Measurements from ENCODE around the gene OLA1.
A peak's percentile ranks its signal among the peaks of the same experiment; 100 is the strongest.

The OLA1 gene

GRCh38 chr2:174176898-174177297 lies 71.4 kb downstream of the OLA1 start:
- no peak for DNase-seq

DNA sequence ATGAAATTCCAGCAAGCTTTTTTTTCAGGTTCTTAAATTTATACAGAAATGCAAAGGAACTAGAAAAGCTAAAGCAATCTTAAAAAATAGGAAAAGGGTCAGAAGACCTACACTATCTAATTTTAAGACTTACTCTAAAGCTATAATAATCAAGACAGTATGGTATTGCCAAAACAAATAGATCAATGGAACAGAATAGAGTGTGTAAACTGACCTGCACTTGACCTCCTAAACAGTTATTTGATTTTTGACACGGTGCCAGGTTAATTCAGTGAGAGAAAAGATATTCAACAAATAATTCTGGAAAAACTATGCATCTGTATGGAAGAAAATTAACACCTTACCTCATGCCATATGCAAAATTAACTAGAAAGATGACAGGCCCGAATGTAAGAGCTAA lies 73.6 kb downstream of the OLA1 start:
- DNase-seq, result no peak

GRCh38 chr2:174172802-174173355 lies 75.5 kb downstream of the OLA1 start:
- no peak for DNase-seq

GRCh38 chr2:174171686-174172445 lies 76.5 kb downstream of the OLA1 start:
- DNase-seq, result no peak

DNA sequence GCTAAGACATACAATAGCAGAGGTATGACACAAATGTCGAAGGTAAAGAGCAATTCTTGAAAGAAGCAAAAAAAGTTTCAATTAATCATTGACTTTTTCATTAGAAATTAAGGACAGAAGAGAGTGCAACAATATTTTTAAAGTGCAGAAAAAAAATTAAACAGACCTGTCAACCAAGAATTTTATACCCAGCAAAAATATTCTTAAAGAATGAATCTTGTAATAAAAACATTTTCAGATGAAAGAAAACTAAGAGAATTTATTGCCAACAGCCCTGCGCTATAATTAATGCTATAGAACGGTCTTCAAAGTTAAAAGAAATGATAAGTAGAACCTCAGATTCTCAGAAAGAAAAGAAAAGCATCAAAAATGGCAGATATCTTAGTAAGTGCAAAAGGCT lies 79.0 kb downstream of the OLA1 start:
- DNase-seq, result no peak

GRCh38 chr2:174166261-174166660 lies 82.1 kb downstream of the OLA1 start:
- DNase-seq, result no peak

- DNase-seq, result no peak
These were observed 86.8 kb downstream of the OLA1 start for GRCh38 chr2:174161490-174161889.

DNA sequence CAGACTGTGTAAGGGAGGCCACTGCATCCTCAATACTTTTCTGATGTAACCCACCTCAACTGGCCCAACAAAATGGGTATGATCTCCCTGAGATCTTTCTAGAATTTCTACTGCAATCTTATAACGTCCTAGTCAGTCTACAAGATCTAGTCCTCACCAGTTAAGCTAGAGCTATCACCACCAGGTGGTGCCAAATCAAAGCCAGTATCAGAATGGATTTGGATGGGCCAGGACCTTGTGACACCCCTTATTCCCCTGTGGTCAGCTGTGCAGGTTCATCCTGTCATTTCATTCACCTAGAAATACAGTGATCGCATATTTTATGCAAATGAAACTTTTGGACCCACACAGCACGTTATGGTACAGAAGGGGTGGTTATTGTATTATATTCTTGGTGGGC lies 90.3 kb downstream of the OLA1 start:
- peak; percentile 27 for DNase-seq

DNA sequence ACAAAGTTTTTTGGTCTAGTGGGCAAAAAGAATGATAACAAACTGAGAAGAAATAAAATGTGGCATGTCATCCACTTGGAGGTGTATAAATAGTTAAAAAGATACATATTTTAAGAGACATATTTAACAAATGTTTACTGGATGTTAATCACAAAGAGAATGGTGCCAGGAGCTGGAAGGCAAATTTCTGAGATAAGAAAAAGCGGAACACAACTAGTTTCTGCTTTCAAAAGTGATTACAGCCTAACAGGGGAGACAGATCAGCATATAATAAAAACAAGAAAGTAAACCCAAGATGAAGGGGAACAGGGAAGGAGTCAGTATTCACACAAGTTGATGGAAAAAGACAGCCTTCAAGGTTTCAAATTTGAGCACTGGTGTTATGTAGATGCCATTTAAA lies 91.3 kb downstream of the OLA1 start:
- no peak for DNase-seq

- DNase-seq, result no peak
These were observed 94.3 kb downstream of the OLA1 start for GRCh38 chr2:174153757-174154680.

GRCh38 chr2:174149530-174149929 lies 98.8 kb downstream of the OLA1 start:
- DNase-seq, result no peak

- DNase-seq, result no peak
These were observed 99.5 kb downstream of the OLA1 start for GRCh38 chr2:174148833-174149232.

GRCh38 chr2:174145827-174146226 lies 102.5 kb downstream of the OLA1 start:
- DNase-seq, result no peak

DNA sequence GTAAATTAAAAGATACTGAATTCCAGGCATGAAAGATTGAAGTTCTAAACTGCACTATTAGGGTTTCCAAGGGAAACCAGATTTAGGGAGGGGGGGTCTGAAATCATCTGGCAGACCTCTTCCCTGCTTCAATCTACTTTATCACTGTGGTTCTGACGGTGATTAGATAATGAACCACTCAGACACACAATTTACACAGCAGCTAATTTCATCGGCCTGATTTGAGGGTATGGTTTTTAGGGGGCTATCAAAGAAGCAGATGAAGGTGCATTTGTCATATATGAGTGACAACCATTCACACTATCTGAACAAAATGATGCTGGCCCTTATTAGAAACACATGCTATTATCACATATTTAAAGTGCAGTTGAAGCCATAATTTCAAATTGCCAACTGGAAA lies 106.0 kb downstream of the OLA1 start:
- DNase-seq, result no peak

DNA sequence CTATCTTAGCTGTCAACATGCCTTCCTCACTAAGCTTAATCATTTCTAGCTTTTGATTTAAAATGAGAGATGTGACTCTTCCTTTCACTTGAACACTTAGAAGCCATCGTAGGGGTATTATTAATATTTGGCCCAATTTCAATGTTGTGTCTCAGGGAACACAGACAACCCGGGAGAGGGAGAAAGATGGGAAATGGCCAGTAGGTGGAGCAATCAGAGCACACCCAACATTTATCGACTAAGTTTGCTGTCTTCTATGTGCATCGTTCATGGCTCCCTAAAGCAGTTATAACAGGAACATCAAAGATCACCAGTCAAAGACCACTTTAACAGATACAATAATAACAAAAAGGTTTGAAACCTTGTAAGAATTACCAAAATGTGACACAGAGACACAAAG lies 110.2 kb downstream of the OLA1 start:
- no peak for DNase-seq

- no peak for DNase-seq
These were observed 112.4 kb downstream of the OLA1 start for GRCh38 chr2:174135981-174136380.

- no peak for DNase-seq
These were observed 123.2 kb downstream of the OLA1 start for GRCh38 chr2:174125090-174125489.

GRCh38 chr2:174124181-174124580 lies 124.2 kb downstream of the OLA1 start:
- DNase-seq, result no peak

DNA sequence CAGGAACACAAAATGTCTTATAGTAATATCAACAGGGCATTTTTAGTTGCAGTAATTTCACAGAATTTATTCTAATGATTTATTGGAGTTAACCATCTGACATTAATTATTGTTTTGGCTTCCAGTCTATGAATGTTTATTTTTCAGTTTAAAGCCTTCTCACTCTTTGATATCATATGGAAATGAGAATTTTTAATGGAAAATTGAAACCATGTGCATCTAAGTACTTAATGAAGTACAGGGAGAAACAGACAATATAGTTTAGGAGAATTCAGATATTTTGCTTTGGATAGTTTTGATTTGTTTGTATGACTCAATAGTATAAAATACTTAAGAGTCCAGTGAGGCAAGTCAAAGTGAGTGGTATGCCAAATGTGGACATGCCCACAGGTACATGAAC lies 126.1 kb downstream of the OLA1 start:
- DNase-seq, result no peak

- DNase-seq, result no peak
These were observed 126.7 kb downstream of the OLA1 start for GRCh38 chr2:174121612-174122011.

- no peak for DNase-seq
These were observed 127.2 kb downstream of the OLA1 start for GRCh38 chr2:174121175-174121574.

DNA sequence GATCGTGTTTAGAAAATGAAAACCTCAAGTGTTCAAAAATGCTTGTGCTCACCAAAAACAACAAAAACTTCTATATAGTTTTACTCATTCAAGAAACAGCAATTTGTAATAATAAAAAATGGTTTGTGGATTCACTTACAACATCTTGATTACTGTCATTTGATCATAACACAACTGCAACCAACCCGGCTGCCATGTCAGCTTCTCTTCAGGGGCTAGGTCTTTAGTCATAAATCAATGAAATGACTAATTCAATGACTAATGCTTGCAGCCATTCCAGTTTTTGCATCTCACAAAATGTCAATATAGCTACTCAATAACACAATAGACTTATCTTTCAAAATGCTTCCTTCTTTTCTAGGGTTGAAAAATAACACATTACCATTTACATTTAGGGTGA lies 128.0 kb downstream of the OLA1 start:
- DNase-seq, result no peak

GRCh38 chr2:174117951-174118930 lies 130.1 kb downstream of the OLA1 start:
- DNase-seq, result no peak

Measured in CD4-positive, alpha-beta T cell treated with Interleukin-6 for 4 hours (primary cell).